ENCODE results near the gene FAM114A1.

Gene FAM114A1

GRCh38 chr4:38867478-38868058 is at the start of gene FAM114A1:
TSS of gene FAM114A1 (plus strand) at chr4:38867806. CDS start at chr4:38878079, 10,273 bp downstream.
- H3K9ac ChIP-seq (ENCODE audit: low read length), result peak within 1 kb of the TSS; percentile 98

DNA sequence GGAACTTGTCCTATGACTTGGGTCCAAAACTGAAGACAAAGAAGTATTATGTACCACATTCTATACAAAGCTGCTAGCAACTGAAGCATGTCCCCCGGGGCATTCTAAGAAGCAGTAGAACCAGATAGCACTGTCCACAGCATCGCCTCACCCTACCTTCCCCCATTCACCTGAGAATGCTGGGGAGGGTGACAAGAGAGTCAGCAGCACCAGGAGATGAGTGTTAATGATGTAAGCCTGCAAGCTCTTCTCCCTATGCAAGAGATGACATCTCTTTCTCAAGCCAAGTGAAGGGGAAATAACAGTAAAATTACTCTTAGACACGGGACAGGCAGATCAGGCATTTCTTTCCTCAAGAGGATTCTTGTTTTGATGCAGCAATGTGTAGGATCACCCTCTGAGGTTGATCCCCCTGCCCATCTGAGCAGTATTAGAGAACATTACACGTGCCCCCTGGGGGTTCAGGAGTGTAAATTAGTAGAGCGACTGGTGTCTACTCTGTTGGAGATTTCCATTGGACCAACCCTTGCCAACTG is 49.1 kb upstream of the FAM114A1 start:
- no peaks in the 10 kb centered on the region for H3K4me1 ChIP-seq (ENCODE audit: control insufficient read depth, insufficient read depth, low read length)
- H3K9ac ChIP-seq (ENCODE audit: low read length), result no peak overlapping the region
- no peaks in the 10 kb centered on the region for H3K9me3 ChIP-seq (ENCODE audit: control insufficient read depth, low read length)
- no peaks in the 10 kb centered on the region for H3K36me3 ChIP-seq (ENCODE audit: control insufficient read depth, insufficient read depth, low read length)
- H3K27me3 ChIP-seq (ENCODE audit: control insufficient read depth, insufficient read depth, low read length), result no peaks in the 10 kb centered on the region
- no peak overlapping the region for H3K4me3 ChIP-seq (ENCODE audit: low read length)

More at GRCh38 chr4:38867478-38868058, at the start of gene FAM114A1:
- no peaks in the 10 kb centered on the region for H3K27me3 ChIP-seq (ENCODE audit: control insufficient read depth, insufficient read depth, low read length)
- H3K36me3 ChIP-seq (ENCODE audit: control insufficient read depth, insufficient read depth, low read length), result no peaks in the 10 kb centered on the region
- no peaks in the 10 kb centered on the region for H3K9me3 ChIP-seq (ENCODE audit: control insufficient read depth, low read length)
- H3K4me3 ChIP-seq (ENCODE audit: low read length), result peak within 1 kb of the TSS; percentile 71
- peaks cover 36% of the 10 kb centered on the region for H3K4me1 ChIP-seq (ENCODE audit: control insufficient read depth, insufficient read depth, low read length)

DNA sequence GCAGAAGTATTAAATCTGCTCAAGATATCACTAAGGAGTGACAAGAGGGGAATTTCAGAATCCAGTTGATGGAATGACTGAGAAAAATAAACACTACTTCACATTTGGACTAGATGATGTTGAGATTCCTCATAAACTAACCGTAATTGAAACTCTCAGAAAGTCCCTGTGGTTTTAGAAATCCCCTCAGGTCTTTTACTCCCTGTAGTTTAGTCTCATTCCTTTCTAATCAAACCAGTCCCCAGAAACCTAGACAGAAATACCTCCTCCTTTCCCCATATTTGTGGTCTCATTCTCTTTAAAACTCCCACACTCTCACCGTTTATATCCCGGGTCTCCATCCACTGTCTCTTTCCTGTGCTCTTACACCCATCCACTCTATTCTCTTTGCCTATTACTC is 48.0 kb upstream of the FAM114A1 start:
- Histone ChIP-seq H3K4me1 (ENCODE audit: control insufficient read depth, insufficient read depth, low read length) (no peaks in the 10 kb centered on the region), H3K27me3 (ENCODE audit: control insufficient read depth, insufficient read depth, low read length) (no peaks in the 10 kb centered on the region), H3K9me3 (ENCODE audit: control insufficient read depth, low read length) (no peaks in the 10 kb centered on the region), H3K9ac (ENCODE audit: low read length) (no peak overlapping the region), H3K4me3 (ENCODE audit: low read length) (no peak overlapping the region), H3K36me3 (ENCODE audit: control insufficient read depth, insufficient read depth, low read length) (no peaks in the 10 kb centered on the region)

GRCh38 chr4:38820329-38821061 is 47.1 kb upstream of the FAM114A1 start:
- H3K4me1 ChIP-seq (ENCODE audit: control insufficient read depth, insufficient read depth, low read length), result no peaks in the 10 kb centered on the region

DNA sequence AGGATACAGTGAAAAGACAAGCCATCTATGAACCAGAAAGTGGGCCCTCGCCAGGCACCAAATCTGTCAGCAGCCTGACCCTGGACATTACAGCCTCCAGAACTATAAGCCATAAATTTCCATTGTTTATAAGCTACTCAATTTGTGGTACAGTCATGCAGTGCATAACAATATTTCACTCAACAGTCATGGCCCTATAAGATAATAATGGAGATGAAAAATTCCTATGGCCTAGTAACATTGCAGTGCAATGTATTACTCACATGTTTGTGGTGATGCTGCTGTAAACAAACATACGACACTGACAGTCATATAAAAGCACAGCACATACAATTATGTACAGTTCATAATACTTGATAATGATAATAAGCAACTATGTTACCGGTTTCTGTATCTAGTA is 45.9 kb upstream of the FAM114A1 start:
- no peaks in the 10 kb centered on the region for H3K4me1 ChIP-seq (ENCODE audit: control insufficient read depth, insufficient read depth, low read length)

More at GRCh38 chr4:38820329-38821061, 47.1 kb upstream of the FAM114A1 start:
- Histone ChIP-seq H3K4me3 (ENCODE audit: low read length) (no peak overlapping the region), H3K27me3 (ENCODE audit: control insufficient read depth, insufficient read depth, low read length) (no peaks in the 10 kb centered on the region), H3K9ac (ENCODE audit: low read length) (no peak overlapping the region), H3K36me3 (ENCODE audit: control insufficient read depth, insufficient read depth, low read length) (no peaks in the 10 kb centered on the region), H3K9me3 (ENCODE audit: control insufficient read depth, low read length) (no peaks in the 10 kb centered on the region)

DNA sequence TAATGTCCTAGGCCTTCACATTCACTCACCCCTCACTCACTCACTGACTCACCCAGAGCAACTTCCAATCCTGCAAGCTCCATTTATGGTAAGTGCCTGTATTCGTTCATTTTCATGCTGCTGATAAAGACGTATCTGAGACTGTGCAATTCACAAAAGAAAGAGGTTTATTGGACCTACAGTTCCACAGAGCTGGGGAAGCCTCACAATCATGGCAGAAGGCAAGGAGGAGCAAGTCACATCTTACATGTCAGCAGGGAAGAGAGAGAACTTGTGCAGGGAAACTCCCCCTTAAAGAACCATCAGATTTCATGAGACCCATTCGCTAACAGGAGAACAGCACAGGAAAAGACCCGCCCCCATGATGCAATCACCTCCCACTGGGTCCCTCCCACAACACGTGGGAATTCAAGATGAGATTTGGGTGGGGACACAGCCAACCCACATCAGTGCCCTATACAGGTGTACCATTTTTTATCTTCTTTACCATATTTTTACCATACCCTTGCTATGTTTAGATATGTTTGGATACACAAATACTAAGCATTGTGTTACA is 44.8 kb upstream of the FAM114A1 start:
- Histone ChIP-seq H3K9me3 (ENCODE audit: control insufficient read depth, low read length) (no peaks in the 10 kb centered on the region), H3K4me1 (ENCODE audit: control insufficient read depth, insufficient read depth, low read length) (no peaks in the 10 kb centered on the region), H3K27me3 (ENCODE audit: control insufficient read depth, insufficient read depth, low read length) (no peaks in the 10 kb centered on the region), H3K4me3 (ENCODE audit: low read length) (no peak overlapping the region), H3K36me3 (ENCODE audit: control insufficient read depth, insufficient read depth, low read length) (no peaks in the 10 kb centered on the region), H3K9ac (ENCODE audit: low read length) (no peak overlapping the region)

More for the DNA sequence above, 45.9 kb upstream of the FAM114A1 start:
- no peaks in the 10 kb centered on the region for H3K27me3 ChIP-seq (ENCODE audit: control insufficient read depth, insufficient read depth, low read length)
- H3K36me3 ChIP-seq (ENCODE audit: control insufficient read depth, insufficient read depth, low read length), result no peaks in the 10 kb centered on the region
- H3K9me3 ChIP-seq (ENCODE audit: control insufficient read depth, low read length), result no peaks in the 10 kb centered on the region
- no peak overlapping the region for H3K4me3 ChIP-seq (ENCODE audit: low read length)
- H3K9ac ChIP-seq (ENCODE audit: low read length), result no peak overlapping the region

DNA sequence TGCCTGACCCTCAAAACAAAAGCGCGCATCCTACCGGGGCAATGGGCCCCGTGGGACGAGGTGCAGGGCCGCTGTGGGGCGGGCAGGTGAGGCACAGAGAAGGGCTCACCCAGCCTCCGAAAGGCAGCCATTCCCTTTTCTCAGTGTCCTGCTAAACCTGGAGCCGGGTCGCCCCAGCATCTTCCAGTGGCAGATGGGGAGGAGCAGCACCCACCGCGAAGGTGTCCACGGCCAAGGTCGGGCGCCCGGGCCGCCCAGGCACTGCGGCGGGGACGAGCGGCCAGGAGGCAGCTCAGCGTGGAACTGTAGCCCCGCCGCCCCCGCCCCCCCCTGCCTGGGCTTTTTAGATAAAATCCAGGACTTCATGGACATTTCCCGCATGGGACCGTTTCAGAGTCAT is 43.8 kb upstream of the FAM114A1 start:
- Histone ChIP-seq H3K36me3 (ENCODE audit: control insufficient read depth, insufficient read depth, low read length) (no peaks in the 10 kb centered on the region), H3K4me1 (ENCODE audit: control insufficient read depth, insufficient read depth, low read length) (no peaks in the 10 kb centered on the region), H3K27me3 (ENCODE audit: control insufficient read depth, insufficient read depth, low read length) (no peaks in the 10 kb centered on the region), H3K9me3 (ENCODE audit: control insufficient read depth, low read length) (no peaks in the 10 kb centered on the region), H3K9ac (ENCODE audit: low read length) (no peak overlapping the region), H3K4me3 (ENCODE audit: low read length) (no peak overlapping the region)

GRCh38 chr4:38829237-38829636 is 38.4 kb upstream of the FAM114A1 start:
- H3K9ac ChIP-seq (ENCODE audit: low read length), result no peak overlapping the region
- no peaks in the 10 kb centered on the region for H3K9me3 ChIP-seq (ENCODE audit: control insufficient read depth, low read length)
- no peaks in the 10 kb centered on the region for H3K4me1 ChIP-seq (ENCODE audit: control insufficient read depth, insufficient read depth, low read length)
- H3K4me3 ChIP-seq (ENCODE audit: low read length), result no peak overlapping the region
- no peaks in the 10 kb centered on the region for H3K27me3 ChIP-seq (ENCODE audit: control insufficient read depth, insufficient read depth, low read length)
- H3K36me3 ChIP-seq (ENCODE audit: control insufficient read depth, insufficient read depth, low read length), result no peaks in the 10 kb centered on the region

- Histone ChIP-seq H3K9ac (ENCODE audit: low read length) (no peak overlapping the region), H3K36me3 (ENCODE audit: control insufficient read depth, insufficient read depth, low read length) (no peaks in the 10 kb centered on the region), H3K4me1 (ENCODE audit: control insufficient read depth, insufficient read depth, low read length) (no peaks in the 10 kb centered on the region), H3K27me3 (ENCODE audit: control insufficient read depth, insufficient read depth, low read length) (no peaks in the 10 kb centered on the region), H3K9me3 (ENCODE audit: control insufficient read depth, low read length) (no peaks in the 10 kb centered on the region), H3K4me3 (ENCODE audit: low read length) (no peak overlapping the region)
Observed at GRCh38 chr4:38831653-38832052, 36.0 kb upstream of the FAM114A1 start.

DNA sequence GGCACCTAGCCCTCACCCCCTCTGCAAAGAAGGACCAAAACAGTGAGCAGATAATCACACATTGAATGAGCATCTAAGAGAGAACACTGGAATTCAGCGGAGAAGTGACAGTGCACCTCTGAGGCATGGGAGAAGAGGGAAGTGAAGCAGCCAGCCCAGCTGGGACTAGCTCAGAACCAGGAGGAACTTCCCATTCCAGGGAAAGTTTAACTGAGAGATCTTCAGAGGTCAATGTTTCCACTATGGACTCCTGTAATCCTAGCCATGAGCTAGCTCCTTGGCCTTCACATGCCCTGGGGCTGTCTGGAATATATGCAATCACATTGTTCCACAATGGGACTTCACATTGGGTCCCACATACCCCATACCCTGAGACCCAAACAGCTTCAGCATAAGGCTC is 35.4 kb upstream of the FAM114A1 start:
- Histone ChIP-seq H3K9me3 (ENCODE audit: control insufficient read depth, low read length) (no peaks in the 10 kb centered on the region), H3K9ac (ENCODE audit: low read length) (no peak overlapping the region), H3K36me3 (ENCODE audit: control insufficient read depth, insufficient read depth, low read length) (no peaks in the 10 kb centered on the region), H3K4me3 (ENCODE audit: low read length) (no peak overlapping the region), H3K4me1 (ENCODE audit: control insufficient read depth, insufficient read depth, low read length) (no peaks in the 10 kb centered on the region), H3K27me3 (ENCODE audit: control insufficient read depth, insufficient read depth, low read length) (no peaks in the 10 kb centered on the region)

DNA sequence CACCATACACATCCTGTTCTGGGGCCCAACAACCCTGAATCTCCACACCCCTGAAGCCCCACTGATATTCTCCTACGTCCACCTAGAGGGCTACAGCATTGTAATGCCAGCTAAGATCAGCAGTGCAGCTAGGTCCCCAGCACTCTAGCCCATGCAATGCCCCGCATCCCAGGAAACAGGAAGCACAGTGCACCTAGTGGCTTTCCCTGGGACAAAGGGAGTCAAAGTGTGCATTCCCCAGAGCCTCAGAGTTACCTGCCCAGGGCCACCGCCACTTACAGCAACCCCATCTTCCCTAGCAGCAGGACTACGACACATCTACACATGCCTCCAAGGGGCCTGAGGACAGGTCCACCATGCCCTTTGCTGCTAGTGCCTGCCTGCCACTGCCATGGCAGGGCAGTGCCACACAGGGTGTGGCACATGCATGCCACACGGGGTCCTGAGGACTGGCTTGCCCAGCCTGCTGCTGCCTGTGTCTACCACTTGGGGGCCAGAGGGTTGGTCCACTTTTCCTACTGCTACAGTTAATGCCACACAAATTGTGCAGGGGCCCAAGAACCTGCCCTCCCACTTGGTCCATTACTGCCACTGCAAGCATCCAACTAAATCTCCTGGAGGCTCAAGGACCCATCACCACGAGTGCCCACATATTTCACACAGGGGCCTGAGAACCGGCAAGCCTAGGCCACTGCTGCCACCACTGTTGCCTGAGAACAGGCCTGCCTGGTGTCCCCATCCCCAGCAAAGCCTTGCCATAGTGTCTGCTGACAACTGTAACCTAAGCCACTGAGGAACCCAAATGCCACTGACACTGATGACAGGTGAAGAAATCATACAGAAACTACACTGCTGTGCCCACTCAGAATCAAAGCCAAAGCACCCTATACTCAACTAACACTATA is 34.7 kb upstream of the FAM114A1 start:
- Histone ChIP-seq H3K4me1 (ENCODE audit: control insufficient read depth, insufficient read depth, low read length) (no peaks in the 10 kb centered on the region), H3K4me3 (ENCODE audit: low read length) (no peak overlapping the region), H3K27me3 (ENCODE audit: control insufficient read depth, insufficient read depth, low read length) (no peaks in the 10 kb centered on the region), H3K9ac (ENCODE audit: low read length) (no peak overlapping the region), H3K36me3 (ENCODE audit: control insufficient read depth, insufficient read depth, low read length) (no peaks in the 10 kb centered on the region), H3K9me3 (ENCODE audit: control insufficient read depth, low read length) (no peaks in the 10 kb centered on the region)
